Left forelimb (tissue), 1 donor: ENCODE data around the gene USP24.
"Not testable (repeated sequence)": the region's sequence is repeated elsewhere in the genome, so short reads cannot be mapped to it uniquely, and the experiment has no call there.

Source experiments
- DNase-seq: peaks from one replicate; pipeline ENCODE4 v3.0.0-alpha.2; 2018; ENCODE audit warnings: low spot score

The USP24 gene

GRCh38 chr1:55127827-55128343 lies 87.3 kb downstream of the USP24 start:
- DNase-seq = no peak

- no peak for DNase-seq
Measured at GRCh38 chr1:55124470-55124869, 90.7 kb downstream of the USP24 start.

DNA sequence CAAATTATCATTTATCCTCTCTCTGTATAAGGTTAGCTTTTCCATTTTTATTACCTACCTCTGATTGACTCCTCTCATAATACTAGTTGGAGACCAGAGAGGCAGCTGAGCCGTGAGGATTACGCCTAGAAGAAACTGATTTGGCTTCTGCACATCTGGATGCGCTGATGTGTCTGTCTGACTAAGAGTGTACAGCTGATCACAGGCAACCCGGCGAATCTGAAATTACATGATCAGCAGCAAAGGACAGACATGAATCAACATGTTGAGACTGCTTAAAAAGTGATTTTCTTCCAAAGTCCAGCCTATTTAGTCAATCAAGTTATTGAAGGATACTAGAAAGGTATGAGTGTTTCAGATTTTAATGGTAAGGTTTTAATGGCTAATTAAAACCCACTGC lies 94.6 kb downstream of the USP24 start:
- DNase-seq = no peak

GRCh38 chr1:55118651-55119329 lies 96.4 kb downstream of the USP24 start:
- DNase-seq = no peak

DNA sequence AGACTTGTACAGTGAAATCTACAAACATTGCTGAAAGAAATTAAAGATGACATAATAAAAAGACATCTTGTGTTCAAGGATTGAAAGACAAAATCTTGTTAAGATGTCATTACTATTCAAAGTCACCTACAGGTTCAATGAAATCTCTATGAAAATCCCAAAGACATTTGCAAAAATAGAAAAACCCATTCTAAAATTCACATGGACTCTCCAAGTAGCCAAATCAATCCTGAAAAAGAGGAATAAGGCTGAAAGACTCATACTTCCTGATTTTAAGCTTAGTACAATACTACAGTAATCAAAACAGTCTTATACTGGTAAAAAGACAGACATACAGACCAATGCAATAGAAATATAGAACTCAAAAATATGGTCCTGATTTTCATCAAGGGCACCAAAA lies 97.2 kb downstream of the USP24 start:
- no peak for DNase-seq

DNA sequence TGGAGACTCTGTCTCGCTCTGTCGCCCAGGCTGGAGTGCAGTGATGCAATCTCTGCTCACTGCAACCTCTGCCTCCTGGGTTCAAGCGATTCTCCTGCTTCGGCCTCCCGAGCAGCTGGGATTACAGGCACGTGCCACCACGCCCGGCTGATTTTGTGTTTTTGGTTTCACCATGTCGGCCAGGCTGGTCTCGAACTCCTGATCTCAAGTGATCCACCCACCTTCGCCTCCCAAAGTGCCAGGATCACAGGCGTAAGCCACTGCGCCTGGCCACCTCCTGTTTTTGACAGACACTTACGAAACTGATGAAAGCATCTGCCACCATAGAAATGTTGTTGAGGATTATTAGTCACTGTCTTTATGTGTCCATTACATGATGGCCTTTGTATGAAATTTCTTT lies 106.2 kb downstream of the USP24 start:
- not testable (repeated sequence) for DNase-seq

DNA sequence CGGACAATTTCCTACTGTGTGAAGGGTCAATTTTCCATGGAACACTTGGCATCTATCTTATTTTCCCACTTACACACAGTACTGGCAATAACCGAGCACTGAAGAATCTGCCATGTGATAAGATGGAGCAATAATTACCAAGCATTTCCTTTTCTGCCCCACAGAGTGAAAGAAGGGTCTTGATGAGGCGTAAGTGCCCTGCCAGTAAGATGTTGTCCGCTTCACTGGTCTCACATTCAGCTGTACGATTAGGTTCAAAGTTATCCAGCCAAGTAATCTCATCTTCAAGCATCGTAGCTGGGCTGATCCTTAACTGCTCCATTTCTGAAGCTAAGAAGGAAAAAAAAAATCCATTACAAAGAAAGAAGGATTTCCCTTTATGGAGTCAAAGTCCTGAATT lies 108.1 kb downstream of the USP24 start:
- no peak for DNase-seq

DNA sequence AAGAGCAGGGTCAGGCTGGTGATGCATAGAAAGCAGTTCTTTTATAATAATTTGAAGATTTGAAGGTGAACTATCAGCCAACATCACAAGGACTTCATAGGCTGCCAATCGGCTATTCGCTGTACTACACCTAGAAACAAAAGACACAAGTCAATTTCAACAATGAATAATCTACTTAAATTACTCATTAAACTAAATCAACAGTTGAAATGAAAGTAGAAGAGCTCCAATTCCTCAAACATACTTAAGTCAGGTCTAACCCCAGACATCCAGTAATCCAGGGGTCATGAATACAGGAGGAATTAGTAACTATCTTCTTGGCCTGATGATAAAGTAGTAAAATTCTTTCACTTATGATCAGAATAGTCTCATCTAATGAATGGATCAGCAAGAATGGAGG lies 111.3 kb downstream of the USP24 start:
- no peak for DNase-seq

DNA sequence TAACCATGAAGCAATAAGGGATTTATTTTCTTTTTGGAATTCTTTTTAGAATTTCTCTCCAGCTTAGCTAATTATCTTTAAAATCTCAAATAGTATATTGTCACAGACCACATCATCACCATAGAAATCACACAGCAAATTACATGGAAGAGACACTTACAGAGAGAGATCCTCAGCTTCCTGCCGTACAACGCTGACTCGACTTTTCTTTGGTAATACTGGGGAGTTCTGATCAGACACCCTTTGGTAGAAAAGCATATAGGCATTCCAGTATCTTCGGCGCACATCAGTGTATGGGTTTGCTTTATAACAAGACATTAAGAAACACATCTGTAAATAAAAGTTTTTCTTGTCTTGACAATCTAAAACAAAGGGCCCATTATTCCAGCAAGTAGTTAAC lies 120.1 kb downstream of the USP24 start:
- no peak for DNase-seq

DNA sequence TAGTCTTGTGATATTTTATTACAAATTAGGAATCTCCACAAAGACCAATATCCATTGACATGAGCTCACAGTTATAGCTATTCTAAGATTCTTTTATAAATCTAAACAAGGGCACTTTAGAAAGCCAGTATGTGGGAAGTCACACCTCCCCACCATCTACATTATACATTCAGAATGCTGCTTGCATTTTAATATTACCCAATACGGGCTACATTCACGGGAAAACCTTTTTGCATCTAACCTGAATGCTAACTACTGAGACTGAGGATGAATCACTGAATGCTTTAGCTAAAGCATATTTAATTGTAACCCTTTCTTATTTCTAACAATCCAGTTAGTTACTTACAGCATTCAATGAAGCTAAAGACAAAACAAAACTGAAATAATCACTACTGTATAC lies 122.7 kb downstream of the USP24 start:
- DNase-seq = no peak

DNA sequence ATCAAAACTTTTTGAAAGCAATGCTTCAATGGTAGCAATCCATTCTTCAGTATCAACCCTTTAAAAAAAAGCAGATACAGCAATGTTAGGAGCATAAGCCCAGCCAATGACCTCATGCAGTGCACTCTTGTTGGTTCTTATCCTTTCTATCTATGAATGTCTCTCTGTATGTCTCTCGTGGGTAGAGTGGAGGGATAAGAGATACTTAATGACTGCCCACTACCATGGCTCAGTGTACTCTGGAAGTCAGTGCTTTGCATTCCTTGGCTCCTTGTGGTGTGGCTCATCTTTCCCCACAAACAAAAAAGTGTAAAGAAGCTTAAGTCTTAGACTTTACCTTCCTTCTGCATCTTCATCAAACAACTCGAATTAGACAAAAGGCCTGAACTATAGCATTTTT lies 125.5 kb downstream of the USP24 start:
- no peak for DNase-seq

GRCh38 chr1:55088413-55088812 lies 126.8 kb downstream of the USP24 start:
- no peak for DNase-seq

DNA sequence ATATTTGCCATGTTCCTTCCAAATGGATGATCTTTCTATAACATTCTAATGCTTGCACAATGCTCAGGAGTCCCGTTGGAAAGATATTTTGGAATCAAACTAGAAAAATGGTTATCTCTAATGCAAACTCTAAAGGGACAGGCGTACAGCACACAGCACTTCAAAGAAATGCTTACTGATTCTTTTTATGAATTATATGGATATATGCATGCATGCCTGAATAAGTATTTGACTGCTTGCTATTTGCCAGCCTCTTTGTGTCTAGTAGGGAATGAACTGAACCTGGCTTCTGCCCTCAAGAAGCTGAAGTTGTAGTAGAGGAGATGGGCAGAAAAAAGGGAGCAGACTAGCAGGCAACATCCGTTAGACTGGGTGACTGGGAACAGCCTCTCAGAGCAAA lies 127.7 kb downstream of the USP24 start:
- no peak for DNase-seq

DNA sequence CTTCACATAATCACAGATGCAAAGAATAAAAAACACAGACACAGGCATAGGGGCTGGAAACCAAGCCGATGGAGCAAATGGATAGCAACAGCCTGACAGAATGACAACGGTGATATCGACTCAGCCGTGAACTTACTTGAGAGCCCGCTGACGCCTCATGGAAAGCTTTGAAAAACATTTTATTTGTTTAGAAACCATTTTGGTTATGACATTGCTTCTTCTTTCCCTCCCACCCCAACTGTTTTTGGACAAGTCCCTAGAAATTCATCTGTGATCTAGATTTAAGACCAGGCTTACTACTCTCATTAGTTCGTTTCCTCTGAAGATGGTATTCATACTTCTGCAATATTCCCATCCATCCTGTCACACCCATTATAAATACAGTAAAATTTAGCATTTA lies 130.9 kb downstream of the USP24 start:
- DNase-seq = no peak

GRCh38 chr1:55081905-55082296 lies 133.3 kb downstream of the USP24 start:
- DNase-seq = no peak

GRCh38 chr1:55081188-55081904 lies 133.8 kb downstream of the USP24 start:
- DNase-seq = no peak

DNA sequence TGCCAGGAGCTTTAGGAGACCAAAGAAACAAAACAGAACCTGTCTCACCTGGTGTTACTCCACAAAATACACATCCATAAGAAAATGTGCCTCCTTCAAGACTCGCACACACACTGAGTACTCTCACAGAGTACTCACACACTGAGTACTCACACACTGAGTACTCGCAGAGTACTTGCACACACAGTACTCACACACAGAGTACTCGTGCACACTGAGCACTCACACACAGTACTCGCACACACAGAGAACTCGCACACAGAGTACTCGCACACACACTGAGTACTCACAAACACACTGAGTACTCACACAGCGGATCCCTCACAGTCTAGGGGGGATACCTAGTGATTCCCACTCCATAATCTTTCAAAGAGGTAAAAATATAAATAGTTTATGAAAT lies 135.5 kb downstream of the USP24 start:
- DNase-seq = no peak

GRCh38 chr1:55078470-55078869 lies 136.7 kb downstream of the USP24 start:
- no peak for DNase-seq

DNA sequence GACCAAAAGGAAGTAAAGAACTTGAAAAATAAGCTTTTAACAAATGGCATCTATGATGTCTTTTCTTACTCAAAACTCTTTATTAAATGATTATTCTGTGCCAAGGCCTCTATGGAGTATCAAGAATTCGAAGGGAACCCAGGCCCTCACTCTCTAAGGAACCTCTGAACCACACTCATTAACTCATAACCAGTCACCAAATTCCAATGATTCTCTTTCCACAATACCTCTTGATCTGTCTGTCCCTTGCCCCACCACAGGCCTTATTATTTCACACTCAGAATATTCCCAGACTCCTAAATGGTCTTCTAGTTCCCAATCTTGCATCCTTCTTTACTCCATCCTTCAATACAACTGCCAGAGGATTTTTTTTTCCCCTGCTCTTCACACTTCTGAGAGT lies 138.8 kb downstream of the USP24 start:
- DNase-seq = no peak

GRCh38 chr1:55074455-55074854 lies 140.7 kb downstream of the USP24 start:
- no peak for DNase-seq

GRCh38 chr1:55073187-55073916 lies 141.8 kb downstream of the USP24 start:
- no peak for DNase-seq

GRCh38 chr1:55071477-55071876 lies 143.7 kb downstream of the USP24 start:
- DNase-seq = no peak
